ENCODE measurements around the gene RPA3.

Gene RPA3

DNA sequence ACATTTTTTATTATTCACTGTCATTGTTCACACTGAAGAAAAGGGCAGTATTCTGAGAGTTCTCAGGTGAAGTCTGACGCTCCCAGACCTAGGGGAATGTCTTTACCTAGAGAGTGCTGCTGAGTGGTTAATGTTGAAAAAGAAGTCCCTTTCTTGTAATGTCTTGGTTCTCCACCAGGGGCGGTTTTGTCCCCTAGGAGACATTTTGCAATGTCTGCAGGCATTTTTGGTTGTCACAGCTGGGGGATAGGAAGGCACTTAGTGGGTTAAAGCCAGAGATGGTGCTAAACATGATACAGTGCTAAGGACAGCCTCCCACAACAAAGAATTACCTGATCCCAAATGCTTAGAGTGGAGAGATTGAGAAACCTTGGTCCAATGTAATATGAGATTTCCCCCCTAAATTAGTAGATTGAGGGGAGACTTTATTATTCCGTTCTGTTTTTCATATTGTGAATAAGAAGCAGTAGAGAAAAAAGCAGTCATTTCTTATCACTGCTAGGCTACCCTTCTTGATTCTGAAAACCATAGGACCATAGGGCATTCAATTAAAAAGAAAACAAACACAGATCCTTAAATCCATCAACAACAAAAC, 64.7 kb downstream of the RPA3 start:
- Histone ChIP-seq H3K4me1 (peaks cover 2% of the 10 kb centered on the region), H3K9me3 (ENCODE audit: control insufficient read depth, low read length) (no peaks in the 10 kb centered on the region), H3K27ac (no peak overlapping the region), H3K9ac (no peak overlapping the region), H3K27me3 (ENCODE audit: control insufficient read depth, insufficient read depth, low read length) (no peaks in the 10 kb centered on the region), H3K4me2 (ENCODE audit: low read length) (no peak overlapping the region), H3K4me3 (ENCODE audit: low read depth, low read length) (no peak overlapping the region), H2AFZ (no peak overlapping the region), H3K79me2 (peaks cover 37% of the 10 kb centered on the region), H3K36me3 (ENCODE audit: control insufficient read depth, insufficient read depth, low read length) (no peaks in the 10 kb centered on the region)
- TF ChIP-seq, protein P1, sequence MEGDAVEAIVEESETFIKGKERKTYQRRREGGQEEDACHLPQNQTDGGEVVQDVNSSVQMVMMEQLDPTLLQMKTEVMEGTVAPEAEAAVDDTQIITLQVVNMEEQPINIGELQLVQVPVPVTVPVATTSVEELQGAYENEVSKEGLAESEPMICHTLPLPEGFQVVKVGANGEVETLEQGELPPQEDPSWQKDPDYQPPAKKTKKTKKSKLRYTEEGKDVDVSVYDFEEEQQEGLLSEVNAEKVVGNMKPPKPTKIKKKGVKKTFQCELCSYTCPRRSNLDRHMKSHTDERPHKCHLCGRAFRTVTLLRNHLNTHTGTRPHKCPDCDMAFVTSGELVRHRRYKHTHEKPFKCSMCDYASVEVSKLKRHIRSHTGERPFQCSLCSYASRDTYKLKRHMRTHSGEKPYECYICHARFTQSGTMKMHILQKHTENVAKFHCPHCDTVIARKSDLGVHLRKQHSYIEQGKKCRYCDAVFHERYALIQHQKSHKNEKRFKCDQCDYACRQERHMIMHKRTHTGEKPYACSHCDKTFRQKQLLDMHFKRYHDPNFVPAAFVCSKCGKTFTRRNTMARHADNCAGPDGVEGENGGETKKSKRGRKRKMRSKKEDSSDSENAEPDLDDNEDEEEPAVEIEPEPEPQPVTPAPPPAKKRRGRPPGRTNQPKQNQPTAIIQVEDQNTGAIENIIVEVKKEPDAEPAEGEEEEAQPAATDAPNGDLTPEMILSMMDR (IDR thresholded peaks at IDR 0.05) = peak; percentile 40

DNA sequence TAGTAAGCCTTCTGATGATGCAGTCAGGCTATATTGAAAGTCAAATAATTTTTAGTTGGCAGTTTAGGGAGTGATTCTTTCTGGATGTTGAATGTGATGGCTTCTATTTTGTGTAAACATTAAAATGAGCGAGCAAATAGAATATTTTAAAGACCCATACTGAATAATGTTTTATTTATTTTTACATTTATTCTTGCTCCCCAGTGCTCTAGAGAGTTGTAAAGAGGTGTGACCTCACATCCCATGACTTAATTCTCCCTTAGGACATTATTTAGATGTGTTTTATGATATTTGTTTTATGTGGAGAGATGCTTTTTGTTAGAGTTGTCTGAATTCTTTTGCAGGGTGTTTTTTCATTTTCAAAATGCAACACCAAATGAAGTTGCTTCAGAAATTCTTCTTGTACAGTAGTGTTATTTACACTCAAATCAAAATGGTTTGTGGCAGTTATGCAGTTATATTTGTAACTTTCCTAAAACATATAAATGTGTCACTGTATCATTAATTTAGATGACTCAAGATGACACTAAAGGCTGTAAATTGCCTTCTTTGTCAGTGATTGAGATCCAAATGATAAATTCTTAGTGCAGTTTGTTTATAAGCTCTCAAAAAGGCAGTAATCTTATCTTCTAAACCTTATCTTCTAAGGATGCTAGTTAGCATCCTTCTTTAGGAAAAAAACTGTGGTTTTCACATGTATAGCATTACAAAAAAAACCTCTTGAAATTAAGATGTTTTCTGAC, 65.4 kb downstream of the RPA3 start:
- Histone ChIP-seq H3K27ac (no peak overlapping the region), H3K27me3 (ENCODE audit: control insufficient read depth, insufficient read depth, low read length) (no peaks in the 10 kb centered on the region), H3K4me2 (ENCODE audit: low read length) (no peak overlapping the region), H3K36me3 (ENCODE audit: control insufficient read depth, insufficient read depth, low read length) (no peaks in the 10 kb centered on the region), H3K9ac (no peak overlapping the region), H2AFZ (no peak overlapping the region), H3K4me1 (peaks cover 2% of the 10 kb centered on the region), H3K9me3 (ENCODE audit: control insufficient read depth, low read length) (no peaks in the 10 kb centered on the region), H3K4me3 (ENCODE audit: low read depth, low read length) (no peak overlapping the region), H3K79me2 (peaks cover 38% of the 10 kb centered on the region)
- TF ChIP-seq, protein P1 (IDR thresholded peaks at IDR 0.05) = no peak

DNA sequence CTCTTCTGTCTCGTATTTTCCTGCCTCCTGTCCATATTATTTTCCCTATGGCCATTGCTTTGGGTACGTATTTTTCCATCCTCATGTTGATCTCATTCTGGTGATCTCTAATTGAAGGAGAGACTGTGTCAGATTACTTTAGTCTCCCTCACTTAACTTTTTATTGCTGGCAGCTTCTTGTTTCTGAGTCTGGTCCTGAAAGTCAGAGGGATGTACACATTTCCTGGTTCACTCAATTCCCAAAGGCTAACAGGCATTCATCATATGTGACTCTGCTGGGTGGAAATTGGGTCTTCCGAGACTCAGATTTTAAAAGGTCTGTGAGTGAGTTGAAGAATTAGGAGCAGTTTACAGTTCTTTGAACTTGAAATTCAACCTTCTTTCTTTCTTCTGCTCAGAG, 66.9 kb downstream of the RPA3 start:
- Histone ChIP-seq H3K36me3 (ENCODE audit: control insufficient read depth, insufficient read depth, low read length) (no peaks in the 10 kb centered on the region), H3K4me3 (ENCODE audit: low read depth, low read length) (no peak overlapping the region), H2AFZ (no peak overlapping the region), H3K79me2 (peaks cover 37% of the 10 kb centered on the region), H3K27me3 (ENCODE audit: control insufficient read depth, insufficient read depth, low read length) (no peaks in the 10 kb centered on the region), H3K9me3 (ENCODE audit: control insufficient read depth, low read length) (no peaks in the 10 kb centered on the region), H3K9ac (no peak overlapping the region), H3K27ac (no peak overlapping the region), H3K4me1 (peaks cover 2% of the 10 kb centered on the region), H3K4me2 (ENCODE audit: low read length) (no peak overlapping the region)
- TF ChIP-seq, protein P1 (IDR thresholded peaks at IDR 0.05) = no peak

DNA sequence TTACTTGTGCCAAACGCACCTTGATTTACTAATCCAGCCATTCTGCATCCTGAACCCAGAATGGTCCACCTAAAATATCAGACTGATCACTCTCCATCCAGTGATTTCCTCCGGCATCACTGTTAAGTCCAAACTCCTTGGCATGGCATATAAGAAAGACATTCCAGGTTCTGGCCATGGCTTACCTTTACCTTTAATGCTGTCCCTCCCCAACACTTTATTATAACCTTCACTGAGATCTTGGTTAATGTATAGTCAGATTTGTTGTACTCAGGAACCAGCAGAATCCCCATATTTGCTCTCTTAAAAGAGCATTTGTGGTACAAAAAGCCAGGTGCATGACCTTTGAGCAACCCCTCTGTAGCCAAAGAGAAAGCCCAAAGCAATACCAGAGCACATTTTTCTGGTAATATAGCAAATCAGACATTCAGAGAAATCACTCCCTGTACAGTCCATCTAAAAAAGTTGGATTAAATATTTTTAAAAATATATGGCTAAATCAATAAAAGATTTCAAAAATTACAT, 67.7 kb downstream of the RPA3 start:
- no peak overlapping the region for H3K27ac ChIP-seq

More for the DNA sequence above, 67.7 kb downstream of the RPA3 start:
- TF ChIP-seq, protein P1 (IDR thresholded peaks at IDR 0.05) = no peak
- no peak overlapping the region for H3K4me3 ChIP-seq (ENCODE audit: low read depth, low read length)
- no peak overlapping the region for H3K9ac ChIP-seq
- H3K9me3 ChIP-seq (ENCODE audit: control insufficient read depth, low read length) = no peaks in the 10 kb centered on the region
- peaks cover 2% of the 10 kb centered on the region for H3K4me1 ChIP-seq
- no peaks in the 10 kb centered on the region for H3K27me3 ChIP-seq (ENCODE audit: control insufficient read depth, insufficient read depth, low read length)
- no peak overlapping the region for H2AFZ ChIP-seq
- peaks cover 42% of the 10 kb centered on the region for H3K79me2 ChIP-seq
- H3K36me3 ChIP-seq (ENCODE audit: control insufficient read depth, insufficient read depth, low read length) = no peaks in the 10 kb centered on the region
- H3K4me2 ChIP-seq (ENCODE audit: low read length) = no peak overlapping the region

Measured in parathyroid adenoma (tissue), 2 donors.